ENCODE measurements around the gene SH2D1B. TPM values are rescaled to one million over a fixed set of nuclear protein-coding genes. Genes with fewer than 3 reads are reported as not detected.

SH2D1B gene
- total RNA-seq, 1 experiment from 2014 or later: 0.06 TPM

DNA sequence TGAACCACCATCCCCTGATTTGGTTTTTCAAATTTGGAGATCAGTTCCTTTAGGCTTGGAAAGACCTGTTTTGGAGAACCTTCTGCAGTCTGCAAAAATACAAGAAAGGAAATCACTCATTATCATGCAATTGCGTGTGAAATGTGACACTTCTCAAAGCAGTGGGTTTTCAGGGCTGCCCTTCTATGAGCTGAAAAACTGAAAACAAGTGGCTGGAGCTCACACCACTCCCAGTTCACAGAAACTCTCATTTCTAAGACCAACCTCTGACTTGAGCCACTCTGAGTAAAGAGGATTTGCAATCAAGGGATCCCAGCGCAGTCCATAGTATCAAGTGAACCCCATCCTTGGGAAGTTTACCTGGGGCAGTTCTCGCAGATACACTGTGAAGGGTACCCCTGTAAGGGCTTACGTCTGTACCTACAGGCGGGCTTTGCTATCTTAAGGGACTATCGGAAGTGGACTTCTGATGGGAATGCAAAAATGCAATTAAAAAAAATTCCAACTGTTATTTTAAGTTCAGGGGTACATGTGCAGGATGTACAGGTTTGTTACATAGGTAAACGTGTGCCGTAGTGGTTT lies 12.8 kb downstream of the SH2D1B start:
- DNase-seq (ENCODE audit: low spot score): no peak

DNA sequence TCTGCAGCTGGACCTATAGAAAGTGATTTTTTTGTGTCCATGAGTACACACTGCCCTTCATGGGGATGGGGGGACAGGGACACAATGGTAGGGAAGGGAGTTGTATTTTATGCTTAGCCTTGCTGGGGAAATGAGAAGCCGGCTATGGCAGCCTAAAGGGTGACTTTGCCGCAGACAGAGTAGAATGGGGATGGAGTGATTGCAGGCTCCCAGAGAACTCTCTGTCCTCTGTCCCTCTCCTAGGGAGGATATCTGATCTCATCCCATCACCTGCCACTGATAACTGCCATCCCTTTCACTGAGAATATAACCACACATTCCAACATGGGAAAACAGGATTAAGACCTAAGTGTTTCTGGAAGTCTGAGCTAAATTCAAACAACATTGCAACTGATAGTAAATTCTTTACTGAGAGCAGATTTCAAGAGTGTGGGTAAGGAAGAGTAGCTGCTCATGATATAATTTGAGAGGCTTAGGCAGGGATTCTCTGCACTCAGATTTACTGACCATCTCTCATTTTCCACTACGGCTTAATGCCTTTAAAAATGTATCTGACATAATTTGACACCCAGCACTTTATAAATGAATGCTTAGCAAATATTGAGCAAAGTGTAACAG lies 13.9 kb downstream of the SH2D1B start:
- no peak for DNase-seq (ENCODE audit: low spot score)

DNA sequence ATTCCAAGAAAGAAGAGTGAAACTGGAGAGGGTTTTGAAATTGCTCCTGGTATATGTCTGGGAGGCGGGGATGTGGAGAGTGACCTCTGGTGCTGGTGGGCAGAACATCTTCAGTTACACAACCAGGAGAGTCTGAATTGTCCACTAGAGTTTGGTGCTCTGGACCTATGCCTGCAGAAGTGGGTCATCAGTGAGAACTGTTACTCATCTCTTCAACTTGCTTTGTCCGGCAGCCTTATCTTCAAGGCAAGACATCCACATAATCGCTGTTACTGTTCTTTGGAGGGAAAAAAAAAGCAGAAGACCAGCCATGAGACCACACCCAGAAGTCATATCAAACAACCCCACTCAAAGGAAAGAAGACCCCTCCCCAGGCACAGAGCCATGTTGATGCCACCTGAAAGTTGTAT lies 14.9 kb downstream of the SH2D1B start:
- no peak for DNase-seq (ENCODE audit: low spot score)

DNA sequence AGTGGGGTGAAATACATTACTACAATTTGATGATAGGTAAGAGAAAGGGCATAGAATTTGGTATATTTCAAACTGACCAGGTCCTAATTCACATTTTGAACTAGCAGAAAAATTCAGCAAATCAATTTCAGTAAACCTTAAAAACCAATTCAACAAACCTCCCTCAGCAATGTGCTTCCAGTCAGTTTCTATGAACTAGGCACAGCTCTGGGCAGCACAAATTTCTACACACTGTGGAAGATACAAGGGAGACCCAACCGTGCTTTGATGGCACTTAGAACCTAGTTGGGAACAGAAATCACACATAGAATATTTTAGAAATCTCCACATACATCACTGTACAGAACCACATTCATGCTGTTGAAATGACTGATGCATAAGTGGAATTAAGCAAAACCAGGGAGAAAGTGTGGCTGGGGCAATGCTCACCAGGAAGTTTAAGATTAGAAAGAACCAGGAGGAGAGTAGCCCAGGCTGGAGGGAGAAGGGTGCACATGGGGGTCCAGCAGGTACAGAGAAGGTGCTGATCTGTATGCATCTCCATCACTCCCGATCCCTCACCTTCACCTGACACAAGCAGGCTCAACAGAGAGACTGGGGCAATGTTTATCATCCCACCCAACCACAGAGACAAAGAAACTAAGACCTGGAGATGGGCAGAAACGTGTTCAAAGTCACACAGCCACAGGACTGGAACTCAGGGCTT lies 15.6 kb downstream of the SH2D1B start:
- no peak for DNase-seq (ENCODE audit: low spot score)

DNA sequence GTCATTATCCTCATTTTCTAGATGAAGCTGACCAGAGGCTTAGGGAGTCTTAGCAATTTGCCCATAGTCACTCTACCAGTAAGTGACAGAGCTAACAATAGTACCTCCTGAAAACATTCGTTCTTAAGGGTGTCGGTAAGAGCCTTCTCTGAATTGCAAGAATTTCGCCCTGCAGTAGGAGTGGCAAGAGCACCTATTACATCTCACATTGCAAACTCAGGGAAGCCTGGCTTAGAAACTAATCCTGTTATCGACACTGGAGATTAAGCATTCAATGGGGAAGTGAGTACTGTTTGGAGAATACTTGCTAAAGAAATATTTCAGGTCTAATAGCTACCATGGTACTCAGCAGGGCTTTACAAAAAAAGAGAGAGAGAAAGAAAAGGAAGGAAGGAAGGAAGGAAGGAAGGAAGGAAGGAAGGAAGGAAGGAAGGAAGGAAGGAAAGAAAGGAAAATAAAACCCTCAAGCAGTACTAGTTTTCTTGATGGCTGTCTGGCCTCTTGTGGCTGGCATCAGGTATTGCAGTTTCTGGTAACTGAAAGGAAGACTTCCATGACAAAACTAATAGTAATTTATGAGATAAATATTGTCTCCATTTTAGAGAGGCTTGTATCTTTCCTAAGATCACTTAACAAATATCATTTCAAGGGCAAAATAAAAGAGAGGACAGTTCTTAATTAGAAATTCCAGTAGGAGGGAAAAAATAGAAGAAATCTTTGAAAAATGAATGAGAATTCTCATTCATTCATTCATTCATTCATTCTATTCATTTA lies 20.0 kb downstream of the SH2D1B start:
- peak; percentile 29 for DNase-seq (ENCODE audit: low spot score)

DNA sequence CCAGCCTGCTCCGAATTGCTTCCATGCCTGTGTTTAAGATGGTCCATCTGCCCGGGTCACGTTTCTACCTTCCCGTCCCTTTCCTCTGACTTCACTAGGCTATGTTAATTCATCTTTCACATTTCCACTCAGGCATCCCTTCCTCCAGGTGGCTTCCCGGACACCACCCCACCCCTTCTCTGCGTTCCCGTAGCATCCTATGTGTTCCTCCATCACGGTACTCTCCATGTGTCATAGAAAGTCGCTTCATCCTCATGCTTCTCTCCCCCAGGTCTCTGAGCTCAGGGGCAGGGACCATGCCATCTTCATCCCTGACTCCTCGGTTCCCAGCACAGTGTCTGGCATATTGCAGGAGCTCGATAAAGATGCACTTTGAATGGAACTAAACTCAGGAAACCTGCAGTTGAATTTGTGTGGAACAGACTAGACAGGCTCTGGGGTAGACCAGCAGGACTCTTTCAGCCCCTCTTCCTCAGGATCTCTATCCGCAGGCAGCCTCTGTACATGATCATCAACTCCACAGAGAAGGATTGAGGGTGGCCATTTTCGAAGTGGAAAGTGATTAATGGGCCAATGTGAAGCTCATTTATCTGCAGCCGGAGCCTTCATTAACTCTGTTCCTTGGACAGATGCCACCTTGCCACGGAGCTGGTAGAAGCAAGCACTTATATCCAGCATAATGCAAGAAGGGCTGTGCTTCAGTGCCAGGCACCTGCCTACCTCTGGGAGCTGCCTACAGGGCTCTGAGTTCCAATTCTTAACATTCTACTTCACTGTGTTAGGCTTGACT lies 21.3 kb downstream of the SH2D1B start:
- DNase-seq (ENCODE audit: low spot score): no peak

DNA sequence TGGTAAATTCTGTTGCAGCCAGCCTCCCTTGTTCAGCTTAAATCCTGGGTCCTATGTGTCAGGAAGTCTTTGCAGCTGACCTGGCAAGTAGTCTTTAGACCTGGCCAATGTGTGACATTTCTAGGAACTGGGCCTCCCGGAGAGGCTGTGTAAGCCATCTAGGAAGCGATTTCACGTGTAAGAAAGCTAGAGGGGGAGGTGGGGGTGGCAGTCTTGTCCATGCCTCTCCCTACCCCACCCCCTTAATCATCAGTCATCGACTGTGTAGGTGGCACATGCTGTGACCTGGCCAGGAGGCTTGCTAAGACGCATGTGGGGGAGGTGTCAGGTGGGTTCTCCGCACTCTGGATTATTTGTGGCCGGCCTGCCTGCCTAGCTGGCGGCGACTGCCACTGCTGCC lies 22.0 kb downstream of the SH2D1B start:
- DNase-seq (ENCODE audit: low spot score): no peak

DNA sequence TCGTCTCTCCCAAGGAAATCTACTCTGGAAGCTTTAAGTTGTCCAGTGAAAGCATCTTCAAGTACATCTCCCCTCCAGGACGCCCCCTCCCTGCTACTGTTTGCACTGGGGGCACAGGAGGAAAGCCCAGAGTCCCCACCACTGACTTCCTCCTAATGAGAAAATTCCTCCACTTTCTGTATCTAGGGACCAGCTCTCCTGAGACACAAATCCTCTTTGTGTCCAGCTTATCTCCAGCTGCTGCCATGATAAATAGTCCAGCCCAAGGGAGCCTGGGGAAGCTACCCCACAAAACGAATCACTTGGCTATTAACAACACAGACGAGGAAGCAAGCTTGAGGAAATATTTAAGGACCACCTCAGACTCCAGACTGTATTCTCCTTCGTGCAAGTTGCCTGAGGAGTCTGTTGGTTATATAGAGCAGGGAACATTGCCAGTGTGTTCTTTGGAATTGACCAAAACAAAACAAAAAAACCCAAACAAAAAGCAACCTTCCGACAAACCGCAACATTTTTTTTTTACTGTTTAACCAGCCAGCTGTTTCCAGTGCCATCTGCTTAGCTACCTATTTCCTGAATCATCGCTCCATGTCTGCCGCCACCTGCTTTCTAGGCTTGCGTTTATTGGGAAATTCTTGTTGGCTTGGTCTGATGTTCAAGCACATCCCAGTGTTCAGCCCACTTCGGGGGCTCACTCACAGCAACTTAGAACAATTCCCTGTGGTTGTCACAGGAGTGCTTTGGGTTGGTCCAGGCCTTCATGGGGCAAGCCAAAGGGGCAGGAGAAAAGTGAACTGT lies 22.7 kb downstream of the SH2D1B start:
- DNase-seq (ENCODE audit: low spot score): peak; percentile 51

DNA sequence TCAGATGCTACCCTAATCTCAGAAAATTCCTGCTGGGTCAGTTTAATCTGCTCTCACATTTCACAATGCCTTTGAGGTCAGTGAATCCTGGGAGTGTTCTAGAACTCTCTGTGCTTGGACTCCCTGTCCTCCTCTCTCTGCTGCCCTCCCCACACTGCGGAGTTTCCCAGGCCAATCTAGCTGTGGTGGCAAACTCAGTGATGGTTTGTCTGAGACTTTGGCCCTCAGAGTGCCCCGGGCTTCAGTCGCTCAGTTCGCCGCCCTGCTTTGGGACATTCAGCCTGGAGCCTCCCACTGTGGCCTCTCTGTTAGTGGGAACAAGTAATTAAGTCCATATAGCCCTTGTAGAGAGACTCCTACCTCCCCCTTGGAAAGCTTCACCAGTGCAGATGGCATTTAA lies 23.3 kb downstream of the SH2D1B start:
- no peak for DNase-seq (ENCODE audit: low spot score)

DNA sequence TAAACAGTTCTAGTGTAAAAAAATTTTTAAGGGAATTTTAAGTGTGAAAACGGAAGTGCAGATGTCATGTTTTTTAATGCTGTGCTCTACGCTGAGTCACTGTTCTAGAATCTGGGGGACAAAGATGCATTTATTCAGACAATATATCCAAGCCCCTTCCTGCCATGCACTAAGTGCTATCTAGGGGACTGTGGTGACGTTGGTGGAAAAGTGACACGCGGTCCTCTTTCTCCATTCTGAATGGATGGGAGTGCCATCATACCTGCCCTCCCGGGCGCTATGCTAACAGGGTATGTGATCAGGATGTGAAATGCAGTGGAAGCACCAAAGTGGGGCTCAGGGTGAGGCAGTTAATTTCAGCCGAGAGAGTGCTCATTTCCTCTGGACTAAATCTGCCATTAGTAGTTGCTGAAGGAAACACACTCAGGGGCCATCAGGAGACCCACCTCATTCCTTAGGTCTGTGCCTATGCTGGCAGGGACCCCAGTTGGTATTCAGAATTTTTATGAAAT lies 23.8 kb downstream of the SH2D1B start:
- DNase-seq (ENCODE audit: low spot score): no peak

DNA sequence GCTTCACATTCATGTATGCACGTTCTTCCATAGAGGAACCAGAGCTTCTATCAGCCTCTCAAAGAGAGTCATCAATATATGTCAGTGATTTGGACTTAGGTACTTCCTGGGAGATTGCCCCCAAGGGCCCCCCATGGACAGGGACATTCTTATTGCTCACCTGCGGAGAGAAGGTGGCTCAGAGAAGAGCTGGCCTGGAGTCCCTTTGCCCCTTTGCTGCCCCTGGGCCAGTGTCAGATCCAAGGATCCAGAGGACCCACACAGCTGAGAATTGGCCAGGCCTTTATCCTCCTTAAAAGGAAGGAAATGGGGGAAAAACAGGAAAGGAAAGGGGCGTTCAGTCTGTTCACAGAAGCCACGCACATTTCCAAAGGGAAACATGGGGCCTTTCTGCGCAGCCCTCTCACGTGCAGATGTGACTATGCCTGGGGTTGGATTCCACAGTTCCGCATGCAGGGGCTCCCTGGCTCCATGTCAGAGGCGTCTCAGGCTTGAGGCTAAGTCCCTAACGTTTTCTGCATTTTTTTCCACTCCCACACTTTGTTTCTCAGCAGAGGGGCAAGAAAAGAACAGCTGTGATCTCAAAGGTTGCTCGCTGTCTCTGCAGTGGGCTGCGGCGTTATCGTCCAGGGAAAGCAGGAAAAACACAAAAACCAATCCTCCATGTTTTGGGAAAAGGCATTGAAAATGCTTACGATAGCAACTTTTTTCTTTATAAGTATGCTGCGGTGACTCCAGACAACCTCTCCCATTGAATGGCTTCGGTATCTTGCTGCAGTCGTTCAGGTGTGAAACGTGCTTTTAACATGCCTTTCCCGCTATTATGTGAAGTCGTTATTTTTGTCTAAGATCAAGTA lies 24.5 kb downstream of the SH2D1B start:
- no peak for DNase-seq (ENCODE audit: low spot score)

DNA sequence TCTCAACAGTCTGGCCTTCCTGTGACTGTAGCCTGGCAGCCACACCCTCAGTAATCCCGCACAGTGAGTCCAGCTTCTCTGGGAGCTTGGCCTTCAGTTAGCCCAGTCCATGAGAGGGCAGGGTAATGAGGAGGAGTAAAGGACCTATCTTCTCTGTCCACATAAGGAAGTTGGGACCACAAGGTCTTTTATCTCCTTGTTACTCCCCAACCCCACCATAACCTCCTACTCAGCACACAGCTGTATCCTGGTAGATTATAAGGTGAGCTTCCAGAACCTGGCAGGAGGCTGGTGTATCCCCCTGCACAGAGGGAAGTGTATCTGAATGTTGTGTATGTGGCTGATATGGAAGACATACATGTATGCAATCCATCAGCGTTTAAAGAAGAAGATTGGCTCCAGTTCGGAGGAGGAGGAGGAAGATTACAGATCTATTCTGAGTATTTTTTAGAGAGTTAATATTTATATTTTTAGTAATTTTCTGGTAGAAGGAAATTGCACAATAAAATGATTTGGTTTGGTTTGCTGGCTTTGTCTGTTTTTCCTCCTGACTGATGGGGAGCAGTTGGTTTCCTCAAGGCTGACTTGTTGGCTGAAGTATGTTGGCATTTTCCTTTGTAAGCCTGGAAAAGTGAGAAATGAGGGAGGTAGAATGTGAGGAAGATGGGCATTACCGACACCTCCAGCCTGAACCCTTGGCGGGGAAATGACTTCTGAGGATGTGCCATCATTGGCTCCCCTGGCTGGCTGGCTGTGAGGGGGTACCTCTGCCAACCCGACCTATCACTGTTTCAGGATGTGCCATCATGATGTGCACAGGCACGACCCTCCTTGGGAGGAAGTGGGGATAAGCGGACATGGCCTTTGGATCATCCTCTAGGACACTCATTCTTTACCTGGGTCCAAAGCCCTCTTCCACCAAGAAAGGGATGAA lies 25.4 kb downstream of the SH2D1B start:
- DNase-seq (ENCODE audit: low spot score): no peak

DNA sequence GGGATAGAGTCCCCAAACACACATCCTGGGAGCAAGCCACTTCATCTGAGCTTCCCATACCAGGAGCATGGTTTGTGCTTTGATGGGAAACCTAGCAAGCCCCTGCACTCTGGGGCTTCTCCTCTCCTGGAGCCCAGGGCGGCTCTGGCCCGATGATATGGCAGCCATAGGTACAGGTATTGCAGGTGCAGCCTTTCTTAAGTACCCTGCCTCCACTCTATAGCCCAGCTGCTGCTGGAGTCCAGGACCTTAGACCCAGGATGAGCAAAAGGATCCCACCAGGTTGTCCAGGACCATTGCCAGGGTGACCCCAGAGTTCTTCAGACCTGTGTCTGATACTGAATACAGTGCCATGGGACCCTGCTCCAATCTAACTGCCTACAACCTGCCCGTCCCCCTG lies 26.2 kb downstream of the SH2D1B start:
- DNase-seq (ENCODE audit: low spot score): no peak

DNA sequence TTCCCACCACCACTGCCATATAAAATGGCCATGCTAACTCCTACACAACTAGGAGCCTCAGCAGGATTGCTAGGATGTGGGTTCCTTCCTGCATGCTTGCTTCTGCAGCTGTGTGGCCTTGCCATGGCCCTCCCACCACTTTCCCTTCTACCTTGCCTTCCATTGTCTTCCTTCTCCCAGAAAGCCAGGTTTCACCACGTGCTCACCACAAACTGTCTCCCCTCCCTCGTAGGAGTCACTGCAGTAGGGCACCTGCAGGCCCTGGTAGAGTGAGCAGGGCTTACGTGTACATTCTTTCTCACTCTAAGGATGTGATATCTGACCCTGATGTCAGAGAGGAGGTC lies 26.7 kb downstream of the SH2D1B start:
- no peak for DNase-seq (ENCODE audit: low spot score)

DNA sequence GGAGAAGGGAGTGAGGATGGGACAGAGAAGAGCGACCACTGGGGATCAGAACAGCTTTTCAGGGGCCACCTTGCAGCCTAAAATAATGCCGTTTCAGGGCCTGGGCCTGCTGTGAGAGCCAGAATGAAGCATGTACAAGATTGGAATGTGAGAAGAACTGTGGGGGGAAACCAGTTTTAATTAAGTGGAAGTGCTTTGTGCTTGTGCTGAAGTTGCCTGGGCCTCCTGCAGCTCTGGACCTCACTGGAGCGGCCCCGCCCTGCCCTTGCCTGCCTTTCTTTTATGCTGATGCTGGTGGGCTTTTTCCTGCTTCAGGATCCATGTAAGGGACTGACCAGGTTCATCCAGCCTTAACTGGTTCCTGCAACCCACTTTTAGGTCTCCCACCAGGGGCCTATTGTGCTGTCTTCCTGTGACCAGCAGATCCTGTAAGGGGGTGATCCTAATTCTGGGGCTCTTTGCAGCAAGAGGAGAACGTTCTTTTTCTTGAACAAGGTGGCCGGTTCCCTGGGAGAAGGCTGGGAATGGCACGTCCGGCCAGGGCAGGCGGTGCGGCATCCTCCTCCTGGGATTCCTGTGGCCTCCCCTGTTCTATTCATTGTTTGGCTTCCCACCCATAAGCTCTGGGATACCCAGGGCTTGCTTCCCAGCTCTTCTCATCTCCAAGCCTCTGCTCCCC lies 27.2 kb downstream of the SH2D1B start:
- DNase-seq (ENCODE audit: low spot score): no peak

DNA sequence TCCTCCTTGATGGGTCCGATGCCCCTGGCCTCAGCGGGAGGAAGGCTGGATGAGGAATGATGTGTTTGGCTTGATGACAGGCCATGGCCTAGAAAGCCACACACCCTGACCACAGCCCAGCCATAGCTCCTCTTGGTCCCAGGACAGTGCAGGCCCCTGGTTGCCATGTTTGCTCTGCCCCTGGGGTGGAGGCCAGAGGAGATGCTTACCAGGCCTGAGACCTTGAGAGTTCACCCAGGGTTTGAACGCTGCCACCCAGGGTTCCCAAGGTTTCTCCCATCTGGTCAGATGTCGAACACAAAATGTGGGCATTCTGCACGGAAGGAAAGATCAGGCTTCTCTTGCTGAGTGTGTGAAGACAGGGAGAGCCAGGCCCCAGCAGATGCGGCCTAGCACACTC lies 27.8 kb downstream of the SH2D1B start:
- no peak for DNase-seq (ENCODE audit: low spot score)

DNA sequence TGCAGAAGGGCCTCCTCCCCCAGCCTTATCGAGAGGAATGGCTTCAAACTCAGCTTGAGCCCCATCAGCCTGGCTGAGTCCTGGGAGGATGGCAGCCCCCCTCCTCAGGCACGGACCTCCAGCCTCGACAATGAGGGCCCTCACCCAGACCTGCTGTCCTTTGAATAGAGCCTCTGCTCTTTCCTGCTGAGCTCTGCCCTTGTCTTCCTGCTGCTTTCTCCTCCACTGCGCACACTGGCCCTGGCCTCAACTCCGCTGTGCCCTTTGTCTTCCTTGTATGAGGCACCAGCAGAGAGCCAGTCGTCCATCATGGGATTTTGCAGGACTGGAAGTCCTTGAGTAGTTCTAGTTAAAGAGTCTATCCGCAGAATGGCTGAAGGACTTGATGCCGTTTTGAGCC lies 28.4 kb downstream of the SH2D1B start:
- no peak for DNase-seq (ENCODE audit: low spot score)

DNA sequence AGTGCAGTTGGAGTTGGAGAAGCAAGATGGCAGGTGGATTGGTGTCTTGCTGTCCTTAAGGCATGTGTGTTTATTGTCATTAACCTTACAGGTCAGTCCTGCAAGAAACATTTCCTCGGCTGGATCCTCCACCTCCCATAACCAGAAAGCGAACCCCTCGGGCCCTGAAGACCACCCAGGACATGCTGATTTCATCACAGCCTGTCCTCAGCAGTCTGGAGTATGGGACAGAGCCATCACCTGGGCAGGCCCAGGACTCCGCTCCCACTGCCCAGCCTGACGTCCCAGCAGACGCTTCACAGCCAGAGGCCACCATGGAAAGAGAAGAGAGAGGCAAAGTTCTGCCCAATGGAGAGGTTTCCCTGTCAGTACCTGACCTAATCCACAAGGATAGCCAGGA lies 28.8 kb downstream of the SH2D1B start:
- no peak for DNase-seq (ENCODE audit: low spot score)

Measured in H4 (cell line).